Measurements from ENCODE around the gene ACBD6. TPM values are rescaled to one million over a fixed set of nuclear protein-coding genes. Genes with fewer than 3 reads are reported as not detected.
A peak's percentile ranks its signal among the peaks of the same experiment; 100 is the strongest.

The ACBD6 gene
- total and polyA plus RNA-seq, 8 donors: 15.0 to 25.1 (median 18.6) TPM

DNA sequence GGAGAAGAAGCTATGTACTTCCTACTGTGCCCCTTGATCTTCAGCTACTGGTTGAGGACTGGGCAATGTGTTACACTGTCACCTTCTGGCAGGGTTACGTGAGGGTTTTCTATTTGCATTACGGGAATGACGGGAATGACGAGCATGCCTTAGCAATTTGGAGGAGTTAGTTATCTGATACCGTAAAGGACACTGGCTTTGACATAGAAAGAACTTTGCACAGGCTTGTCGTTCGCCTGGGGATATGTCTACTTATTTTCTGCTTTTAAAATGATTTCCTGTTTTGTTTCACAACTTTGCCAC, 19.8 kb upstream of the ACBD6 start:
- no peaks in the 10 kb centered on the region for H3K9me3 ChIP-seq
- no peaks in the 10 kb centered on the region for H3K27me3 ChIP-seq
- no peaks in the 10 kb centered on the region for H3K36me3 ChIP-seq
- peaks cover 3 to 16% (median 14%) of the 10 kb centered on the region in 3 donors for H3K4me1 ChIP-seq
- H3K4me3 ChIP-seq: no peak overlapping the region
- no peak for FAIRE-seq
- no peak for DNase-seq
- peak overlapping the region in 2 of 4 donors; percentile 20 to 56 for H3K27ac ChIP-seq
- intact Hi-C loops (cut with DNase I): loop anchor here in 2 of 3 donors (5.0 to 10.0 kb wide), 2 partner anchors 333 to 340 kb away; no protein-coding TSS in a partner anchor
- no peak for TF ChIP-seq CTCF (IDR thresholded peaks at IDR 0.05)
- peak; percentile 54 to 70 (median 65) for ATAC-seq
- WGBS, 2 donors: 14 to 17% methylated on average over 7 of the region's 7 CpGs

- H3K9me3 ChIP-seq: no peaks in the 10 kb centered on the region
- intact Hi-C loops (cut with DNase I): loop anchor here in 2 of 3 donors (5.0 to 10.0 kb wide), 2 partner anchors 333 to 341 kb away; no protein-coding TSS in a partner anchor
- FAIRE-seq (no peak), ATAC-seq (peak; percentile 75 to 80 (median 76)), DNase-seq (no peak)
- H3K4me3 ChIP-seq: no peak overlapping the region
- WGBS, 2 donors: 50 to 51% methylated on average over 9 of the region's 9 CpGs
- H3K36me3 ChIP-seq: no peaks in the 10 kb centered on the region
- peaks cover 3 to 17% (median 16%) of the 10 kb centered on the region in 3 donors for H3K4me1 ChIP-seq
- TF ChIP-seq CTCF (IDR thresholded peaks at IDR 0.05): no peak
- peak overlapping the region in 2 of 4 donors; percentile 20 to 56 for H3K27ac ChIP-seq
- H3K27me3 ChIP-seq: no peaks in the 10 kb centered on the region
These were observed 19.3 kb upstream of the ACBD6 start for GRCh38 chr1:180521474-180522212.

DNA sequence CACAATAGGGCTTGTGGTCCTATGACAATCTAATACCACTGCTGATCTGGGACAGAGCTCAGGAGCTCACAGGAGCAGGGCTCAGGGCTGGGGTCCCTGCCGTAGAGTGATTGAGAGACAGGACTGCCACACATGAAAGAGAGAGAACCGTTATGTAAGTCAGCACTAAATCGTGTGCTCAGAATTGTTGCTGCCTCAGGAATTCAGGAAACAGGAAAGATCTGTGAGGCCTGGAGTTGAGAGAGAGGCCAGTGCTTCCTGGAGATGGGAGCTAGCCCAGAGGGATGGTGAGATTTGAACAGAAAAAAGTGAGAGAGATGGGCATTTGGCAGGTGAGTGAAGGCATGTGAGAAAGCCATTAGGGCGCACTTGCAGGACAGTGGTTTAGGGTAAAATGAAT, 17.5 kb upstream of the ACBD6 start:
- DNase-seq: no peak
- WGBS, 2 donors: 68 to 71% methylated on average over 4 of the region's 4 CpGs
- intact Hi-C loops (cut with DNase I): loop anchor here in 2 of 3 donors (5.0 to 10.0 kb wide), 3 partner anchors 335 to 625 kb away; no protein-coding TSS in a partner anchor
- Histone ChIP-seq H3K27ac (no peak overlapping the region), H3K4me1 (peaks cover 6 to 23% (median 16%) of the 10 kb centered on the region in 3 donors), H3K36me3 (no peaks in the 10 kb centered on the region), H3K27me3 (no peaks in the 10 kb centered on the region), H3K9me3 (no peaks in the 10 kb centered on the region), H3K4me3 (no peak overlapping the region)
- ATAC-seq: no peak
- no peak for TF ChIP-seq CTCF (IDR thresholded peaks at IDR 0.05)
- FAIRE-seq: no peak

GRCh38 chr1:180515857-180516388, 13.5 kb upstream of the ACBD6 start:
- Histone ChIP-seq H3K27ac (no peak overlapping the region), H3K4me1 (peaks cover 0 to 9% (median 3%) of the 10 kb centered on the region in 3 donors), H3K36me3 (no peaks in the 10 kb centered on the region), H3K4me3 (no peak overlapping the region), H3K9me3 (no peaks in the 10 kb centered on the region), H3K27me3 (no peaks in the 10 kb centered on the region)
- TF ChIP-seq CTCF (IDR thresholded peaks at IDR 0.05): peak; percentile 41 to 71 (median 66)
- DNase-seq (peak in 4 of 6 donors; percentile 47 to 75 (median 52)), ATAC-seq (peak; percentile 95 to 100 (median 100)), FAIRE-seq (peak; percentile 61)
- 12 to 13% methylated on average over 8 of the region's 8 CpGs for WGBS, 2 donors
- intact Hi-C loops (cut with DNase I): loop anchor here in 1 of 3 donors (10.0 kb wide), 1 partner anchor 629 kb away; no protein-coding TSS in a partner anchor

Measured in pancreas (tissue), 10 donors.